HL-60/S4 (cell line): ENCODE results near the gene IKZF2.

Experiments used
- in situ Hi-C: fragments of 300-500 bp; cut with MboI; formaldehyde crosslinking; loops from 2 replicates; pipeline ENCODE4 v1.14.3; 2022; ENCODE audit warnings: low sequenced_read_pairs

The IKZF2 gene

DNA sequence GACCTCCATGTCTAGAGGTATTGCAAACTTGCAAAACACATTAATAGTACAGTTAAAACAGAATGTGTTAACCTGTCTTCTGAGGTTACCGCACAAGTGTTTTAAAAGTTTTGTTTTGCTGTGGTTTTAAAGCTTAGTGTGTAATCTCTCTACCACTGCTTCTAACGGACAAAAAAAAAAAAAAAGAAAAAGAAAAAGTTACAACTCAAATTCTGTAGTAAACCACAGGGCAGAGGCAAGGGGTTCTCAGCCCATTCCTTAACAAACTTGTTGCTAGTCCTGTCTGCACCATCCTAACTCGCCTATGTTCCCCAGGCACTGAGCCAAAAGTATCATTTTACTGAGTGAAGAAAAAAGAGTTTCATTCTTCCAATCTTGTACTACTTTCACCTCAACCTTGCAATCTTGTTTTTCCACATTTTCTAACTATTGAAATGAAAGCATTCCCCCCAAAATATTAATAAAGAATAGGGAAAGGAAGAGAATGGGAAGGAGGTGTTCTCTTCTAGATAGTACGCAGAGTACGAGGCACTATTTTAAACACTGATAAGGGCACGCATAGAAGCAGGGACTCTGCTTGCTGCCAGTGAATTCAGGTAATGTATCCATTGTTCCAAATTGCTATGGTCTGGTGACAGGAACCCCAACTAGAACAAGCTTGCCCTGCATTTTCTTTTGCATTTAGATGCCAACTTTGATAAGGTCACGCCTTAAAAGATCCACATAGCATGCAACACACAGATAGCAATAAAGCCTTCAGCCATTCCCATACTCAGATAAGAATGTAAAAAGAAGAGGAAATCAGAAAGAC is 47.1 kb downstream of the IKZF2 start:
- in situ Hi-C loops = no loop called here

GRCh38 chr2:213101692-213102460 is 49.5 kb downstream of the IKZF2 start:
- in situ Hi-C loops = no loop called here

DNA sequence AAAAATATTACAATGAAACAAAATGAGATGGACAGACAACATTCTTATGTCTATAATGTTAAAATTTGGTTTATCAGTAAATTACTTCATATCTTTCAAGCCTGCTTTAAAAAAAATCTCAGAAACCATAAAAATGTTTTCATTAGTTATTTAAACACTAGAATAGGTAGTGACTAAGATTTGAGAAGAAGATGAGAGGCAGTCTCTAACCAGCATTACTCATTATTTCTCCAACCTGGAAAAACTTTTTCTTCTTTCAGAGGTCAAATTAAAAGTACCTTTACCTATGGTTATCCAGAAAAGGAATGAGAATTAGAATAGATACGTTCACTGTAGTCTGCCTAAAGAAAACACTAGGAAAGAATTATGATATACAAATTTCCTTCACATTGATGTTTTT is 50.3 kb downstream of the IKZF2 start:
- in situ Hi-C loops = no loop called here

GRCh38 chr2:213098612-213099011 is 52.8 kb downstream of the IKZF2 start:
- in situ Hi-C loops = no loop called here

GRCh38 chr2:213091765-213092164 is 59.6 kb downstream of the IKZF2 start:
- in situ Hi-C loops = no loop called here

DNA sequence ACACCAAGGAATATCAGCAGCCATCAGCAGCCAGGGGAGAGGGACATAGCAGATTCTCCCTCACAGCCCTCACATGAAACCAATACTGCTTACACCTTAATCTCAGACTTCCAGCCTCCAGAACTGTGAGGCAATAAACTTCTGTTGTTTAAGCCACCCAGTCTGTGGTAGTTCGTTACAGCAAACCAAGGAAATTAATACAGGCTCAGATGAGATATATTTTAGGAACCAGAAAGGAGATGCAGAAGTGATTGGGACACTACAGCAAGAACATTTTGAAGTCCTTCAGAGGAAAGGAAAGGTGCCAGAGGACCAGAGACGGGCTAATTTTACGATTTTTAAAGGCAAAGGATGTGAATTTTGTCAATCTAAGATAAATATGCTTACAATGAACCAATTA is 60.6 kb downstream of the IKZF2 start:
- in situ Hi-C loops = no loop called here

DNA sequence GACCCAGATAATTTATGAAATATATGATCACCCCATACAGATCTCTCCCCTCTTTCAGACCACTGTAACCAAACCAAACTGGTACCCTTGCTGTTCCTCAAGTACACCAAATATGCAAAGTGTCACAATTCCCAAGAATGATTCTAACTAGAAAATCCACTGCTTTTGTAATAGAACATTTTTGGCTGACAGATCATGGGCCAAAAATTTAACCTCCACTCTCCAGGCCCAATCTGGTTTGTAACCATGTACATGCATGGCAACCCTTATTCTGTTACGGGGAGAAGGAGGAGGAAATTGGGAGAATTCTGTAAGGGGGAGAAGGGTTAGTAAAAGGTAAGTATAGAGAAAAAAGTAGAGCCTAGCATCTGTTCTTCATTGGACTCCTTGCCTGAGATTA is 62.0 kb downstream of the IKZF2 start:
- in situ Hi-C loops = no loop called here

DNA sequence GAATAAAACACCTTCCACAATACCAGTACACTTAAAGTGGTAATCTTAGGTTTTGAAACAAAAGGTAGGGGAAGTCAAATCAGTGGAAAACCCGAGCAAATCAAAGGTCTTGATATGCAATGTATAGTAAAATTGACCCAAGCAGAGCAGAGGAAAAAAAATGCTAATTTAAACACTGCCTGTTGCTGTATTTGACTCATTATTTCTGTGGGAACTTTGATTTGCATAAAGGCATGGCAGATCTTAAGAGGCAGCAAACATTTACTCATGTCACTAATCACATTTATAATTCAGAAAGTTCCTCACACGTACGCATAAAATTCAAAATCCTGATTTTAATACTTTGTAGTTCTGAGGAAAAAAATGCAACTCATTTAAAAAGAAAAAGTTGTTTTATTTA is 64.4 kb downstream of the IKZF2 start:
- in situ Hi-C loops = no loop called here

DNA sequence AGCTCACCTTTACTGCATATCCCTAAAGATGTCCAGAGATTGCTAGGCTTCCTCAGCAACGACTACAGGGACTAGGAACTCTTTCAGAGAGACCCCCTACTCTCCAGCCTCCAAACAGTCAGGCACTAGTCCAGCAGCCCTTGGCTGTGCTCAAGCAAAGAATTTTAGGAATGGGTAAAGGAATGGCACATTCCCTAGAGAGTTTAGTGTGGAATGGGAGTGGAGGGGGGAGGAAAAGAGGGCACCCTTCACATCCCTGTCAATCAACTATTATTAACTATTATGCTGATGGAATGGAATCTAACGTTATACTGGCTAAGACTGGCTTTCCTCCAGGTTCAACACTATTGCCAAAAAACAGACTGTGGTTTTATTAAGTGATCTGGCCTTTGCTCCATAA is 64.8 kb downstream of the IKZF2 start:
- in situ Hi-C loops = no loop called here

GRCh38 chr2:213086050-213086449 is 65.4 kb downstream of the IKZF2 start:
- in situ Hi-C loops = no loop called here

GRCh38 chr2:213085538-213085937 is 65.9 kb downstream of the IKZF2 start:
- in situ Hi-C loops = no loop called here

DNA sequence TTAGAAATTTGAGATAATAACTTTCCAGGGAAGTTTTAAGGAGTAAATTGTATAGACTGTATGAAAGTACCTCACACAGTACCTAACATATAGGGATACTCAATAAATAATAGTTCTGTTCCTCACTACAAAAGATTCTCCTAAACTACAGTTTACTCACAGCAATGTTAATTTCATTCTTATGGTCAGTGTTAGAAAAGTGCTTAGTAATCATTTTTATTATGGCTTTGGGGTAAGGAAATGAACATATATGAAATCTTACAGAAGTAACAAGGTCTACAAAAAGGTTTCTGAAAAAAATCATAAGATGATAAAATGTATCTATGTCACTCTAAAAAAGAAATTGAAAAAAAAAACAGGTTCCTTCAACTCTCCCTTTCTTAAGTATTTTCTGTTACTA is 67.2 kb downstream of the IKZF2 start:
- in situ Hi-C loops = no loop called here

GRCh38 chr2:213080969-213081617 is 70.3 kb downstream of the IKZF2 start:
- in situ Hi-C loops = no loop called here

DNA sequence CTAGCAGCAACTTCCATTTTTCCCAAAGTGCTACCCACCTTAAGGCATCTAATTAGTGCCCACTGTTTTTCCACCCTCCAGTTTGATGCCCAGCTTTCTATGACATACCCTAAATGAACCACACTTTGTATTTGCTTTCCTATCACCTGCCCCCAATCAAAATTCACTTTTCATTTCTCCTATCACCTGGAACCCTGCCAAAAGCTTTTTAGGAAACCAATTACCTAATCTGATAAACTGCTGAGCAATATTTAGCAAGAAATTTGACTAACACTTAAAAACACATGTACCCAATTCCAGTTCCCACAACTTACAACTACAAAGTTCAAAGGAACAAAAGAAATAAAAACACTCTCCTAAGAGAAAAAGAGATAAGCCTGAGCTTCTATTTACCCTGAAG is 71.7 kb downstream of the IKZF2 start:
- in situ Hi-C loops = no loop called here

DNA sequence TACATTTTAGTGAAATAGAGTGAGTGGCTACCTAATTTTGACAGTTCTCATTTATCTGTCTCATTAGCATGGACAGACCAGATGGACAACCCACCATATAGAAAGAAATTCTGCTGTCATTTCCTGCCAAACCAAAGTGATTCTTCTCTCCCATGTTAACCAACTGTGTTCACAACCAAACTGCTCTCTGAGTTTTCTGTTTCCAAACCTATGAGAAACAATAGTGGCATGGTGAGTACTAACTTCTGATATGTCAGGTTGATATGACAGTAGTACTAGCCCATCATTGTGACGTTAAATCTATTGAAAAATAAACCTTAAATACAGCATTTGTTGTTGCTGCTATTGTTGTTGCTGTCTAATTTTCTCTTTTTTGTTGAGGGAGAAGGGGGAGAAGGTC is 72.7 kb downstream of the IKZF2 start:
- in situ Hi-C loops = no loop called here

GRCh38 chr2:213069531-213069930 is 81.9 kb downstream of the IKZF2 start:
- in situ Hi-C loops = no loop called here

DNA sequence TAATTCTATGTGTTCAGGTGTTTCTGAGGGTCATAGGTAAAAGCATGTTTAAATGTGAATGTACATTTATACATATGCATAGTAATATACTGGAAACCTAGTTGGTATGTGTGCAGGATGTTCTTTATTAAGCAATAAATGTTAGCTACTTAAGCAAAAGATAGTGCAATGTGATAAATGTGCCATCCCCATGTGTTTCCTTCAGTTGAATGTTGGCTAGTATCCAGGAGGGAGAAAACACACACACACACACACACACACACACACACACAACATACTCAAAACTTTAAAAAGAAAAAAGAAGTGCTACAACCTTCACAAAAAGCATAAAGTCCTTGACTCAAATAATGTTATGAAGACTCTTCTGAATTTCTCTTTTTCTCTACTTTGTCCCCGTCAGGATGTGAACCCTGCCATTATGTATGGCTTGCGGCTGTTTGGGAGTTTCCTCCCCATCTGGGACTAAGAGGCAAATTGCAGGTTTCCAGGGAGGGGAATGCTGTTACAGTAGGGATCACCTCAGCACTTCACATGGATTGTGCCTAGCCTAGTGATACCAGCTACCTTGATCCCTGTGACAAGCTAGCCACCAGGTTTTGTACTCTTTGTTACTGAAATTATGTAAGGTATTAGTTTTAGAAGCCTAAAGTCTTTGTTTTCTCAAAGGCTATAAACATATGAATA is 82.6 kb downstream of the IKZF2 start:
- in situ Hi-C loops = no loop called here

DNA sequence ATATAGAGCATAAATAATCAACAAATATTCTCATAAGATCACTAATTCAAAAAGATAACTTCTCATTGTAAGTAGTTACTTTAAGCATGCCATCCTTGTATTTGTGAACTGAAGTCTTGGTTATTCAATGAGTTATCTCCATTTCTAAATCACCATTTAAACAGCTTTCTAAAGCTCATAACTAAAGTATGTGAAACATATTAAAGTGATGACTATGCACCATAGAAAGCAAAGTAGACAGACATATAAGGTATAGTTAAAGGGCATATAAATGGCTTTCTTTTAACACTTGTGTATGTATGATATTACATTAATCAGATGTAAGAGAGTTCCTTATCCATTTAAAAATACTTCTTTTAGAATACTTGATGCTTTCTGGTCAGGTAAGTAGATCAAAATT is 83.5 kb downstream of the IKZF2 start:
- in situ Hi-C loops = no loop called here

DNA sequence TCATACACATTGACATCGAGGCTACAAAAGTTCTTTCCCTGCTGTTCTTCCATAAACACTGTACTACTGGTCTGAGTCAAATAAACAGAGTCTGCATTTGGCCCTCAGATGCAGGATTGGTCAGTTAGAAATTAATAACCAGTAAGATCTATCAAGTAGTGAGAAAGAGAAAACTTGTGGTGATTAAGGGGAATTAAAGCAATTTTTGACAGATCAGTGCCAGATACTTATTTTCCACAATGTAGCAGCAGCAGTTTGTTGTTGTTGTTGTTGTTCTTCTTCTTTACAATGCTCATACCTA is 85.0 kb downstream of the IKZF2 start:
- in situ Hi-C loops = no loop called here

DNA sequence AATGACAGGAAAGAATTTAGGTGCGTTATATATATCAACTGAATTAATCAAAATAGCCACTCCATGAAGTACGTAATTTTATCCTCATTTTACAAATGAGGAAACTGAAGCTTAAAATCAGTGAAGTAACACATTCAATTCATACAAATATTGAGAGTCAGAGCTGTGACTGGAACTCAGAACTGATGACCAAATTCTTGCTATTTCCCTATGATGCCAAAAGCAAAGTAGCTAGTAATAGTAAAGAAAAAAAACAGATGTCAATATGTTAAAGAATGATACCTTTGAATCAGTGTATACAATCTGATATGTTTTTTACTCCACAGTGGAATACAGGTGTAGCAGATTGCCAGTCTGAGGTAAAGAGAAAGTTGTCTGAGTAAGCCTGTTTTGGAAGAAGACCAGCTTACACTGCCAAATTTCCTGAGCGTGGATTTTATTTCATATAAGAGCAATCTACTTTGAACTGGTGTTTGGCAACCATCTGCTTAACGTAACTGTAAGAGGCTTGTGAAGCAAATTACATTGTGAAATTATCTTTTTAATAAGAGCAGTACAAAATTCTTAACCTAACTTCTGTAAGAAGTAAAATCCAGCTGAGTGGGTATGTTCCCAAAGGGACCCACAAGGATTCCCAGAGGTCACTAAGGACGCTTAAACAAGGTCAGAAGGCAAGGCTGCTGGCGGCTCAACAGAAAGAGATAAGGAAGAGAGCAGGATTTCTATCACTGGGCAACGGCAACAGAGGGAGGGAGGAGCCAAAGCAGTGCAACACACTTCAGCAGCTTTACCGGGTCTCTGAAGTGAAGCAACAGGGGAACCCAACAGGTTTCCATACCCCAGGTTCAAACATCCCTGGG is 85.6 kb downstream of the IKZF2 start:
- in situ Hi-C loops = no loop called here

DNA sequence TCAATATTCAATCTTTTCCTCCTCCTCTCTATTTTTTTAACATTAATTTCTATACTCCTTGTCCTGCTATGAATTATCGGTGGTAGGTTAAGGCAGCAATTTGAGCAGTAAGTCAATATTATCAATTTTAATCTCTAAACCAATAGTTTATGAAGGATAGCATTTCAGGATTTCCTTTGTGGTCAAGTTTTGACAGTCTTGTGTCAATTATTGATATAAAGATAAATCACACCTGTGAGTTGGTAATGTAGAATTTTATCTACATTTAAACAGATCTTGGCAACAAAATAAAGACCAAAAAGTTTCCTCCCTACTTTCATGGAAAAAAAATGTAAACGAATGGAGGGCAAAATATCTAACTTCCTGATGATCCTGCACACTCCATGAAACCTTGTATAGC is 87.3 kb downstream of the IKZF2 start:
- in situ Hi-C loops = no loop called here
